Neutrophil (primary cell): ENCODE measurements around the gene DGAT2.

Experiments
- H3K27ac ChIP-seq: fragments of 200-600 bp; sonication (generic); 2 replicates; pipeline ENCODE4 v1.5.1; 2016; ENCODE audit warnings: mild to moderate bottlenecking, moderate library complexity
- H3K27me3 ChIP-seq: fragments of 200-600 bp; sonication (generic); 2 replicates; pipeline ENCODE4 v1.6.0; 2016; ENCODE audit warnings: mild to moderate bottlenecking
- H3K36me3 ChIP-seq: fragments of 200-600 bp; sonication (generic); 2 replicates; pipeline ENCODE4 v1.5.1; 2017
- H3K4me1 ChIP-seq, 2 experiments: fragments of 200-600 bp in 1 of 2; sonication (generic) in 1 of 2; 1 replicate in 1 of 2; 2 replicates in 1 of 2; pipeline versions ENCODE4 v1.5.1 to v1.6.1; 2013 to 2016; ENCODE audit warnings: low read depth in 1 of 2, low read length in 1 of 2, mild to moderate bottlenecking in 1 of 2, moderate library complexity in 1 of 2; ENCODE audit not compliant: control insufficient read depth in 1 of 2, insufficient read depth in 1 of 2
- H3K4me3 ChIP-seq, 2 experiments: fragments of 200-600 bp in 1 of 2; sonication (generic) in 1 of 2; 1 replicate in 1 of 2; 2 replicates in 1 of 2; pipeline ENCODE4 v1.5.1; 2013 to 2016; ENCODE audit warnings: low read depth in 1 of 2, low read length in 1 of 2, mild to moderate bottlenecking in 1 of 2, moderate library complexity in 1 of 2
- H3K9me3 ChIP-seq: fragments of 200-600 bp; sonication (generic); 2 replicates; pipeline ENCODE4 v1.5.1; 2016
- TF ChIP-seq, protein P1 (sequence below): fragments of 200-600 bp; sonication (generic); IDR thresholded peaks from 2 replicates; pipeline ENCODE4 v1.5.1; 2016; ENCODE audit warnings: antibody characterized with exemption

The DGAT2 gene

DNA sequence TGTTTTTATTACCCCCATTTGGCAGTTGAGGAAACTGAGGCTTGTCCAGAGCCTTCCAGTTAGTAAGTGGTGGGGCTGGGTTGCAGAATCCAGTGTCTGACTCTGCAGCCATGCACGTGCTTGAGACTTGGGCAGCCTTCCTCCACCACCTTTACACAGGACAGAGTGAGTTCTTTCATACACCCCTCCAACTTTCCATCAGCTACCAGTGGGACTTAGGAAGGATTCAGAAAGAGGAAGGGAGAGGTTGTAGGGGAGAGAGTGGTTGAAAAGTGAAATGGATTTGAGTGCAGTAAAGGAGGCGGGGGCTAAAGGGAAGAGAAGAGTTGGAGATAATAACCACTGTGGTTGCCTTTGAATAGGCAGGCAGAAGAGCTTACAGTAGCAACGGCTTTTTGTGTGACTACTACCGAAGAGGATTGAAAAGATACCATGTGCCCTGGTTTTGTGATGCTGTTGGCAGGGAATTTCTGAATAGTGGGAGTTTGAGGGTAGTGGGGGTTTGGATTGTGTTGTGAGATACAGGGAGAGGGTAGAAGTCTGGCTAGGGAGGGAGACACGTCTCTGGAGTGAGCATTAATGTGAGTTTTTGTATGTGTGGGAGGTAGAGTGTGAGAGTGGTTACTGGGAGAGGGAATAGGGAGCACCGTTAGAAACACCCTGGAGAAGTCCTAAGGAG is 48.1 kb downstream of the DGAT2 start:
- H3K27ac ChIP-seq = peak overlapping the region; percentile 92

DNA sequence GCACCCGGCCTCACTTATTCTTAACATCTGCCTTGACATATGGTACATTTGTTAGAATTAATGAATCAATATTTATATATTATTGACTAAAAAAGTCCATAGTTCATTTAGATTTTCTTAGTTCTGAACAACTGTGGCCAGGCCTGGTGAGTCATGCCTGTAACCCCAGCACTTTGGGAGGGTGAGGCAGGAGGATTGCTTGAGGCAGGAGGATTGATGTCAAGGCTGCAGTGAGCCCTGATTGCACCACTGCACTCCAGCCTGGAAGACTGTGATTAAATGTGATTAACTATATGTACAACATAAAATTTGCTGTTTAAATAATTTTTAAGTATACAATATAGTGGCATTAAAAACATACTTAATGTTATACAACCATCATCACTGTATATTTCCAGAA is 52.1 kb downstream of the DGAT2 start:
- no peak overlapping the region for H3K4me3 ChIP-seq
- TF ChIP-seq, protein P1, sequence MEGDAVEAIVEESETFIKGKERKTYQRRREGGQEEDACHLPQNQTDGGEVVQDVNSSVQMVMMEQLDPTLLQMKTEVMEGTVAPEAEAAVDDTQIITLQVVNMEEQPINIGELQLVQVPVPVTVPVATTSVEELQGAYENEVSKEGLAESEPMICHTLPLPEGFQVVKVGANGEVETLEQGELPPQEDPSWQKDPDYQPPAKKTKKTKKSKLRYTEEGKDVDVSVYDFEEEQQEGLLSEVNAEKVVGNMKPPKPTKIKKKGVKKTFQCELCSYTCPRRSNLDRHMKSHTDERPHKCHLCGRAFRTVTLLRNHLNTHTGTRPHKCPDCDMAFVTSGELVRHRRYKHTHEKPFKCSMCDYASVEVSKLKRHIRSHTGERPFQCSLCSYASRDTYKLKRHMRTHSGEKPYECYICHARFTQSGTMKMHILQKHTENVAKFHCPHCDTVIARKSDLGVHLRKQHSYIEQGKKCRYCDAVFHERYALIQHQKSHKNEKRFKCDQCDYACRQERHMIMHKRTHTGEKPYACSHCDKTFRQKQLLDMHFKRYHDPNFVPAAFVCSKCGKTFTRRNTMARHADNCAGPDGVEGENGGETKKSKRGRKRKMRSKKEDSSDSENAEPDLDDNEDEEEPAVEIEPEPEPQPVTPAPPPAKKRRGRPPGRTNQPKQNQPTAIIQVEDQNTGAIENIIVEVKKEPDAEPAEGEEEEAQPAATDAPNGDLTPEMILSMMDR = no peak
- H3K36me3 ChIP-seq = no peaks in the 10 kb centered on the region
- H3K27ac ChIP-seq = no peak overlapping the region
- no peaks in the 10 kb centered on the region for H3K9me3 ChIP-seq
- peaks cover 24% of the 10 kb centered on the region in 2 experiments for H3K4me1 ChIP-seq
- no peaks in the 10 kb centered on the region for H3K27me3 ChIP-seq

More for the DNA sequence above, 48.1 kb downstream of the DGAT2 start:
- H3K27me3 ChIP-seq = no peaks in the 10 kb centered on the region
- TF ChIP-seq, protein P1 = no peak
- H3K36me3 ChIP-seq = no peaks in the 10 kb centered on the region
- H3K4me3 ChIP-seq = peak overlapping the region; percentile 96
- peaks cover 32% of the 10 kb centered on the region in 2 experiments for H3K4me1 ChIP-seq
- no peaks in the 10 kb centered on the region for H3K9me3 ChIP-seq

DNA sequence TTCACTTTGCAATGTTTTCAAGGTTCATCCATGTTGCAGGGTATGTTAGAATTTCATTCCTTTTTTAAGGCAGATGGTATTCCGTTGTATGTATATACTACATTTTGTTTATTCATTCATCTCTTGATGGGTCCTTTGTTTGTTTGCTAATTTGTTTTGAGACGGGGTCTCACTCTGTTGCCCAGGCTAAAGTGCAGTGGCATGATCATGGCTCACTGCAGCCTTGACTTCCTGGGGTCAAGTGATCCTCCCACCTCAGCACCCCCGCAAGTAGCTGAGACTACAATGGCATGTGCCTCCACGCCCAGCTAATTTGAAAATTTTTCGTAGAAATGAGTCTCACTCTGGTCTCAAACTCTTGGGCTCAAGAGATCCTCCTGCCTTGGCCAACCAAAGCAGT is 52.6 kb downstream of the DGAT2 start:
- Histone ChIP-seq H3K4me1 (peaks cover 19 to 20% of the 10 kb centered on the region in 2 experiments), H3K36me3 (no peaks in the 10 kb centered on the region), H3K27ac (no peak overlapping the region), H3K27me3 (no peaks in the 10 kb centered on the region), H3K9me3 (no peaks in the 10 kb centered on the region), H3K4me3 (no peak overlapping the region)
- TF ChIP-seq, protein P1 = no peak

DNA sequence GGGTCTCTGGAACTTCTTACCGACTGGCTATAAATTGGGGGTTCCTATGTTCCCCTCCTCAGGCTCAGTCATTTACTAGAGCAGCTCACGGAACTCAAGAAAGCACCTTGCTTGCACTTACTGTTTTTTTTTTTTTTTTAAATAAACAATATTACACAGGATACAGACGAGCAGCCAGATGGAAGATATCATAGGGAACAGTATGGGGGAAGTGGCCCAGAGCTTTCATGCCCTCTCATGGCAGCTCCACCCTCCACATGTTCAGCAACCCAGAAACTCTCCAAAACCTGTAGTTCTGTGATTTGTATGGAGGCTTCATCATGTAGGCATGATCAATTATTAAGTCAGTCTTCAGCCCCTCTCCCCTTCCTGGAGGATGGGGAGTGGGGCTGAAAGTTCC is 54.0 kb downstream of the DGAT2 start:
- peaks cover 6% of the 10 kb centered on the region in 2 experiments for H3K4me1 ChIP-seq
- TF ChIP-seq, protein P1 = no peak

DNA sequence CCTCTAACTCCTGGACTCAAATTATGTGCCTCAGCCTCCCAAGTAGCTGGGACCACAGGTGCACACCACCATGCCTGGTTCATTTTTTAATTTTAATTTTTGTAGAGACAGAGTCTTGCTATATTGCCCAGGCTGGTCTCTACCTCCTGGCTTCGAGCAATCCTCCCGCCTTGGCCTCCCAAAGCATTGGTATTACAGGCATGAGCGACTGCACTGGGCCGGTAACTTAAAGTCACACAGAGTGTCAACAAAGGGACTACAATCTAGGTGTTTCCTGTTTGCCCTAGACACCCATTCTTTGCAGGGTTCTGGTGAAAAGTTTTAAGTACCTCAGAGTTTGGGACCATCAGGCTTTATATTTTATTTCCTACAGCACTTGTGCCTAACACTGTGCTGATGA is 54.8 kb downstream of the DGAT2 start:
- TF ChIP-seq, protein P1 = no peak

More for the DNA sequence above, 54.0 kb downstream of the DGAT2 start:
- no peaks in the 10 kb centered on the region for H3K27me3 ChIP-seq
- H3K9me3 ChIP-seq = no peaks in the 10 kb centered on the region
- no peak overlapping the region for H3K4me3 ChIP-seq
- H3K36me3 ChIP-seq = no peaks in the 10 kb centered on the region
- no peak overlapping the region for H3K27ac ChIP-seq

More for the DNA sequence above, 54.8 kb downstream of the DGAT2 start:
- Histone ChIP-seq H3K4me3 (no peak overlapping the region), H3K27me3 (no peaks in the 10 kb centered on the region), H3K9me3 (no peaks in the 10 kb centered on the region), H3K36me3 (no peaks in the 10 kb centered on the region), H3K27ac (no peak overlapping the region), H3K4me1 (peaks cover 4 to 6% of the 10 kb centered on the region in 2 experiments)
